ENCODE measurements around the gene ZFP82. TPM values are rescaled to one million over a fixed set of nuclear protein-coding genes. Genes with fewer than 3 reads are reported as not detected.

ZFP82 gene
- total RNA-seq, 1 donor from 2014 or later = 5.0 TPM

GRCh38 chr19:36377541-36378178, 40.8 kb downstream of the ZFP82 start:
- no peak for ATAC-seq
- no peak for DNase-seq
- intact Hi-C loops (cut with micrococcal nuclease) = no loop called here

- intact Hi-C loops (cut with micrococcal nuclease) = no loop called here
- DNase-seq = no peak
Measured at GRCh38 chr19:36373638-36374156, 44.7 kb downstream of the ZFP82 start.

GRCh38 chr19:36371886-36372285, 46.6 kb downstream of the ZFP82 start:
- no peak for DNase-seq
- no peak for ATAC-seq
- intact Hi-C loops (cut with micrococcal nuclease) = no loop called here

More at GRCh38 chr19:36373638-36374156, 44.7 kb downstream of the ZFP82 start:
- no peak for ATAC-seq

- ATAC-seq (no peak), DNase-seq (no peak)
- intact Hi-C loops (cut with micrococcal nuclease) = no loop called here
Measured at GRCh38 chr19:36363845-36364244, 54.6 kb downstream of the ZFP82 start.

Other genes with a start within 250 kb of the ZFP82 start
- gene ZNF565, start 204.0 kb downstream of the ZFP82 start, total RNA-seq = 4.6 TPM
- gene ZNF146, start 203.5 kb downstream of the ZFP82 start, total RNA-seq = 29.1 TPM
- 2.4 TPM for gene ZFP14, start 39.4 kb downstream of the ZFP82 start, total RNA-seq
- gene ZNF566, start 70.9 kb upstream of the ZFP82 start, total RNA-seq = 12.2 TPM
- 7.5 TPM for gene ZNF260, start 109.6 kb upstream of the ZFP82 start, total RNA-seq
- 16.9 TPM for gene ZNF529, start 154.6 kb upstream of the ZFP82 start, total RNA-seq
- 17.4 TPM for gene ZNF382, start 186.7 kb upstream of the ZFP82 start, total RNA-seq
- gene ZNF461, start 248.2 kb upstream of the ZFP82 start, total RNA-seq = 10.8 TPM

Measured in left ventricle myocardium superior (tissue), 1 donor.